Prostate gland (tissue), 2 donors: Measurements from ENCODE around the gene DDX49. TPM values are rescaled to one million over a fixed set of nuclear protein-coding genes. Genes with fewer than 3 reads are reported as not detected.

ENCODE experiments used
- DNase-seq: peaks from one replicate; pipeline ENCODE4 v3.0.0-alpha.2; 2019; ENCODE audit warnings: low spot score
- H3K27ac ChIP-seq, 2 donors: fragments of 200-600 bp; sonication (generic); 2 replicates each; pipeline ENCODE4 v1.5.1; 2017 to 2019
- H3K27me3 ChIP-seq: fragments of 200-600 bp; sonication (generic); replicated peaks from 2 replicates; pipeline ENCODE4 v1.5.1; 2019; ENCODE audit not compliant: insufficient read depth
- H3K36me3 ChIP-seq, 2 donors: fragments of 200-600 bp; sonication (generic); 1 replicate in 1 of 2; 2 replicates in 1 of 2; pipeline versions ENCODE4 v1.5.1 to v1.8.1; 2017 to 2019
- H3K4me1 ChIP-seq: fragments of 200-600 bp; sonication (generic); replicated peaks from 2 replicates; pipeline ENCODE4 v1.5.1; 2019
- H3K4me3 ChIP-seq, 2 donors: fragments of 200-600 bp; sonication (generic); 2 replicates each; pipeline ENCODE4 v1.5.1; 2017 to 2019
- H3K9me3 ChIP-seq: fragments of 200-600 bp; sonication (generic); 2 replicates; pipeline ENCODE4 v1.5.1; 2017
- CTCF ChIP-seq, 4 experiments: fragments of 200-600 bp in 2 of 4; fragments of 450-650 bp in 2 of 4; sonication (generic) in 2 of 4; IDR thresholded peaks; 1 replicate in 3 of 4; 2 replicates in 1 of 4; pipeline ENCODE4 v1.5.1; 2016 to 2019; ENCODE audit warnings: antibody characterized with exemption in 4 of 4, mild to moderate bottlenecking in 2 of 4, moderate library complexity in 2 of 4
- POLR2A ChIP-seq: fragments of 450-650 bp; IDR thresholded peaks from one replicate; pipeline ENCODE4 v1.6.1; 2016; ENCODE audit warnings: antibody characterized with exemption, mild to moderate bottlenecking
- POLR2AphosphoS5 ChIP-seq: sonication (generic); formaldehyde crosslinking; IDR thresholded peaks from one replicate; pipeline ENCODE4 v1.6.1; 2017; ENCODE audit warnings: antibody characterized with exemption
- WGBS: methylation state at CpG from one replicate; pipeline ENCODE4 v1.1.5; 2018; 5-methylcytosine and 5-hydroxymethylcytosine counted together
- intact Hi-C: fragments of 100-400 bp; cut with DNase I; formaldehyde crosslinking; loops from one replicate; pipeline ENCODE4 v1.14.2; 2022
- total RNA-seq, 2 donors: library from RNA; depleted of rRNA; stranded (reverse); fragments of >200 nt; gene quantifications; one replicate each; pipeline ENCODE4 v1.1.0, GENCODE V29; 2016

Gene DDX49
- total RNA-seq, 2 donors from 2014 or later = 72.0 to 91.2 TPM

GRCh38 chr19:18928018-18928805 lies 8.7 kb downstream of the DDX49 start:
- no peak for DNase-seq
- H3K27ac ChIP-seq = no peak overlapping the region
- H3K36me3 ChIP-seq = peaks cover 0 to 21% of the 10 kb centered on the region in 2 donors
- H3K27me3 ChIP-seq = no peaks in the 10 kb centered on the region
- TF ChIP-seq CTCF (IDR thresholded peaks at IDR 0.05) (no peak), POLR2AphosphoS5 (no peak), POLR2A (no peak)
- 84% methylated on average over 24 of the region's 26 CpGs for WGBS
- intact Hi-C loops = no loop called here
- H3K4me1 ChIP-seq = no peaks in the 10 kb centered on the region
- H3K9me3 ChIP-seq = no peaks in the 10 kb centered on the region
- H3K4me3 ChIP-seq = no peak overlapping the region

- peaks cover 0 to 17% of the 10 kb centered on the region in 2 donors for H3K36me3 ChIP-seq
Measured at GRCh38 chr19:18929311-18929710, 9.8 kb downstream of the DDX49 start.

GRCh38 chr19:18931316-18932162 lies 12.0 kb downstream of the DDX49 start:
- no peak for TF ChIP-seq CTCF (IDR thresholded peaks at IDR 0.05)
- TF ChIP-seq POLR2A = no peak
- no peak for TF ChIP-seq POLR2AphosphoS5
- H3K27me3 ChIP-seq = no peaks in the 10 kb centered on the region
- no peak overlapping the region for H3K27ac ChIP-seq
- H3K9me3 ChIP-seq = no peaks in the 10 kb centered on the region
- H3K4me1 ChIP-seq = no peaks in the 10 kb centered on the region
- no peak for DNase-seq
- 86% methylated on average over 32 of the region's 34 CpGs for WGBS
- H3K4me3 ChIP-seq = no peak overlapping the region
- intact Hi-C loops = no loop called here
- peaks cover 0 to 4% of the 10 kb centered on the region in 2 donors for H3K36me3 ChIP-seq

More at GRCh38 chr19:18929311-18929710, 9.8 kb downstream of the DDX49 start:
- TF ChIP-seq CTCF (IDR thresholded peaks at IDR 0.05) = no peak
- no peak for TF ChIP-seq POLR2AphosphoS5
- TF ChIP-seq POLR2A = no peak
- H3K27ac ChIP-seq = no peak overlapping the region
- 88% methylated on average over 25 of the region's 25 CpGs for WGBS
- H3K4me1 ChIP-seq = no peaks in the 10 kb centered on the region
- H3K9me3 ChIP-seq = no peaks in the 10 kb centered on the region
- no peak for DNase-seq
- no peaks in the 10 kb centered on the region for H3K27me3 ChIP-seq
- H3K4me3 ChIP-seq = no peak overlapping the region
- intact Hi-C loops = no loop called here

- H3K4me3 ChIP-seq = no peak overlapping the region
Measured at GRCh38 chr19:18932216-18932841, 12.8 kb downstream of the DDX49 start.

More at GRCh38 chr19:18932216-18932841, 12.8 kb downstream of the DDX49 start:
- intact Hi-C loops = no loop called here
- no peak for DNase-seq
- WGBS = 53% methylated on average over 37 of the region's 37 CpGs
- no peaks in the 10 kb centered on the region for H3K4me1 ChIP-seq
- H3K36me3 ChIP-seq = peaks cover 0 to 4% of the 10 kb centered on the region in 2 donors
- no peak overlapping the region for H3K27ac ChIP-seq
- no peaks in the 10 kb centered on the region for H3K9me3 ChIP-seq
- no peak for TF ChIP-seq POLR2A
- TF ChIP-seq POLR2AphosphoS5 = no peak
- TF ChIP-seq CTCF (IDR thresholded peaks at IDR 0.05) = no peak
- no peaks in the 10 kb centered on the region for H3K27me3 ChIP-seq
